ENCODE results near the gene SIPA1L2.

GRCh38 chr1:232621050-232621449 is 8.9 kb downstream of the SIPA1L2 start:
- TF ChIP-seq TAF1 (IDR thresholded peaks at IDR 0.05; ENCODE audit: low read depth): no peak
- no peak for TF ChIP-seq CREB1 (IDR thresholded peaks at IDR 0.05; ENCODE audit: low read depth)
- TF ChIP-seq REST (IDR thresholded peaks at IDR 0.05; ENCODE audit: low read depth): no peak
- no peak for TF ChIP-seq EGR1 (IDR thresholded peaks at IDR 0.05)
- TF ChIP-seq EP300 (IDR thresholded peaks at IDR 0.05; ENCODE audit: borderline replicate concordance): no peak
- TF ChIP-seq NFIC (IDR thresholded peaks at IDR 0.05): no peak
- TF ChIP-seq TEAD4 (IDR thresholded peaks at IDR 0.05): no peak
- TF ChIP-seq RAD21 (IDR thresholded peaks at IDR 0.05; ENCODE audit: low read depth): no peak
- TF ChIP-seq USF1 (IDR thresholded peaks at IDR 0.05): no peak
- no peak for TF ChIP-seq MAX (IDR thresholded peaks at IDR 0.05)
- TF ChIP-seq CEBPB (IDR thresholded peaks at IDR 0.05): no peak
- no peak for TF ChIP-seq ZBTB7A (IDR thresholded peaks at IDR 0.05; ENCODE audit: low read depth)
